WTC11 (cell line): ENCODE measurements around the gene TBX20.

ENCODE experiments used
- CTCF ChIP-seq: fragments of 200-600 bp; IDR thresholded peaks from 2 replicates; pipeline ENCODE4 v1.8.0; 2022; ENCODE audit warnings: antibody characterized with exemption
- MLX ChIP-seq: sonication (generic); formaldehyde crosslinking; IDR thresholded peaks from 2 replicates; pipeline ENCODE4 v1.8.1; 2023; ENCODE audit warnings: mild to moderate bottlenecking, missing genetic modification reagents, moderate library complexity
- NR2C2 ChIP-seq: sonication (generic); formaldehyde crosslinking; IDR thresholded peaks from 2 replicates; pipeline ENCODE4 v1.8.0; 2022; ENCODE audit warnings: mild to moderate bottlenecking, missing genetic modification reagents
- RELA ChIP-seq: sonication (generic); formaldehyde crosslinking; IDR thresholded peaks from 2 replicates; pipeline ENCODE4 v1.8.1; 2022; ENCODE audit warnings: missing genetic modification reagents, mild to moderate bottlenecking, borderline replicate concordance
- TP53 ChIP-seq: sonication (generic); formaldehyde crosslinking; IDR thresholded peaks from 2 replicates; pipeline ENCODE4 v1.8.1; 2023; ENCODE audit warnings: mild to moderate bottlenecking, missing genetic modification reagents
- ZMAT4 ChIP-seq: fragments of 250-450 bp; sonication (Bioruptor Pico); IDR thresholded peaks from 2 replicates; pipeline ENCODE4 v1.9.0; 2021; ENCODE audit warnings: mild to moderate bottlenecking

- no peak for TF ChIP-seq CTCF
- no peak for TF ChIP-seq NR2C2
- no peak for TF ChIP-seq TP53 (CRISPR knock-in tag)
- no peak for TF ChIP-seq MLX
- no peak for TF ChIP-seq ZMAT4 (CRISPR knock-in tag)
- no peak for TF ChIP-seq RELA
Observed at GRCh38 chr7:35277359-35277758, 23.5 kb upstream of the TBX20 start.
